GM19193 (cell line): ENCODE measurements around the gene NAT8.

Experiments
- POLR2A ChIP-seq: IDR thresholded peaks from 4 replicates; pipeline ENCODE4 v1.6.1; 2011; ENCODE audit not compliant: insufficient read depth, insufficient read length; ENCODE audit errors: extremely low read depth

The NAT8 gene

GRCh38 chr2:73642338-73643018 is at the start of gene NAT8:
NAT8 (minus strand) TSS chr2:73642422; CDS start chr2:73641628, 794 bp downstream.
- no peak for TF ChIP-seq POLR2A

- no peak for TF ChIP-seq POLR2A
Observed at GRCh38 chr2:73685764-73686438, 43.7 kb upstream of the NAT8 start.

DNA sequence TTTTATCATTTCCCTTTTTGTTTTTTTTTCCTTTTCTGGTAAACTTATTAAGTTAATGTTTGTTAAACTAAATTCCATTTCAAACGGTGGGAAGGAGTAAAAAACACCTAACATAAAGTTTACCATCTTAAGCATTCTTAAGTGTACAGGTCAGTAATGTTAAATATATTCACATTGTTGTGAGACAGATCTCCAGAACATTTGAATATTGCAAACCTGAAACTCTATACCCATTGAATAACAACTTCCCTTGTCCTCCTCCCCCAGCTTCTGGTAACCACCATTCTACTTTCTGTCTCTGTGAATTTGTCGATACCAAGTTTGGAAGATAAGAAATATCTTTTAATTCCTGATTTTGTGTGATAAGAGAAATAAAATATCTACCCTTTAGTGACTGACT is 12.0 kb upstream of the NAT8 start:
- TF ChIP-seq POLR2A, result no peak

DNA sequence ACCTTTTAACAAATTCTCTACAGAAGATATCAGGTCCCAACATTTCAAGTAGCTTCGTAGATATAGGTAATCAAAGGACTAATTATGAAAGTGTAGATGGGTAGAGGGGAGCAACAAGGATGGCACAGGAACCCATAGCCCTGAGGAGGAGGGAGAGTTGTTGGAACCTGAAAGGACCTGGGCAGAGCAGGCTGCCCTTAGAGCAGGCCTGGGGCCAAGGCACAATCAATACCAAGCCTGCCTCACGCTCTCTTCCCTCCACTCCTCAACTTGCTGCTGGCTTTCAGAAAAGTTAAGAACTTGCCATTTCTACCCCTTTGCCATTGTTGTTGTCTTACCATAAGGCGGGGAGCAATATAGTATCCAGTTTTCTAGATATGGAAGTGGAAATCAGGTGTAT is 10.1 kb upstream of the NAT8 start:
- TF ChIP-seq POLR2A, result no peak

GRCh38 chr2:73651591-73652230 is 9.5 kb upstream of the NAT8 start:
- no peak for TF ChIP-seq POLR2A

GRCh38 chr2:73641767-73642062 is 507 bp downstream of the NAT8 start:
- TF ChIP-seq POLR2A, result no peak

DNA sequence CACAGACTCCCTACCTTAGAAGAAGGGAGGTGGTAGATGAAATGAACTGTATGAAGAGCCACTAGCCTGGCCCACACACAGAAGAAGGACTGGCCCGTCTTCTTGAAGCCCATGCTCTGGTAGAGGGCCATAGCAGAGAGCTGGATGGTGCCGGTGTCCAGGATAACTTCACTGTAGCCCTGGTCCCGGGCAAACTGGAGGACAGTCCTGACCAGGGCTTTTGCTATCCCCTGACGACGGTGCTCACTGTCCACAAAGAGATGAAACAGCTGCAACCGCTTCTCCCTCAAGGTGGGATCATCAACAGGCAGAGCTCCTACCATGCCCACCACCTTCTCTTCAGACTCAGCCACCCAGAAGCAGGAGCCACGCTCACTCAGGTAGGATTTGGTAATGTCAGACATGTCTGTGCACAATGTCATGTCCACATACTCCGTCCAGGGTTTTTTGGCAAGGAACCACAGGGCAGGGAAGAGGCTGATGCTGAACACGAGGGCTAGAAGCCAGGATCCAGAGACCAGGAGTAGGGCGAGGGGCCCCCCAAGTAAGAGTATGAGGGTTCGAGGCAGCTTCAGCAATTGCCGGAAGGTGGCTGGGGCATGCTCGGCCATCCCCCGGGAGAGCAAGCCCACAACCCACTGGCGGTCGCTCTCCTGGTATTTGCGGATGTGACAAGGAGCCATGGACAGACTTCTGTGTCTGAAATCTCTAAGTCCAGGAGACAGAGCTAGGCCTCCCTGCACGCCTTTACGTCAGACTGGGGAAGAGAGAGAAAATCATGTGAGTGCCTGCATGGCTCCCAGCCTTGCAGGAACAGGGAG is 1.1 kb downstream of the NAT8 start:
- TF ChIP-seq POLR2A, result no peak

GRCh38 chr2:73640511-73640911 is 1.7 kb downstream of the NAT8 start:
- TF ChIP-seq POLR2A, result no peak

DNA sequence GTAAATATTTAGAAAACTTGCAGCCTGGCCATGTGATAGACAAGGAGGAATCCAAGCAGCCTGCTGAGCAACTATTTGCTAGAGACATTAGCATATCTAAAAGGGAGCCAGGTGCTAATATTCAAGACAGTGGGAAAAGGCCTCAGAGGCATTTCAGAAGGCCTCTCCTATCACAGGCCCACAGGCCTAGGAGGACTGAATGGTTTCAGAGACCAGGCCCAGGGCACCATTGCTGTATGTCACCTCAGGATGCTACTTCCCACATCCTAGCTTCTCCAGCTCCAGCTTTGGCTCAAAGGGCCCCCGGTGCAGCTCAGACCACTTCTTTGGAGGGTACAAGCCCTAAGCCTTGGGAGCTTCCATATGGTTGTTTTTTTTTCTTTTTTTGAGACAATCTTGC is 3.8 kb downstream of the NAT8 start:
- no peak for TF ChIP-seq POLR2A

GRCh38 chr2:73614997-73615396 is 27.2 kb downstream of the NAT8 start:
- no peak for TF ChIP-seq POLR2A

- no peak for TF ChIP-seq POLR2A
Observed at GRCh38 chr2:73614105-73614504, 28.1 kb downstream of the NAT8 start.

DNA sequence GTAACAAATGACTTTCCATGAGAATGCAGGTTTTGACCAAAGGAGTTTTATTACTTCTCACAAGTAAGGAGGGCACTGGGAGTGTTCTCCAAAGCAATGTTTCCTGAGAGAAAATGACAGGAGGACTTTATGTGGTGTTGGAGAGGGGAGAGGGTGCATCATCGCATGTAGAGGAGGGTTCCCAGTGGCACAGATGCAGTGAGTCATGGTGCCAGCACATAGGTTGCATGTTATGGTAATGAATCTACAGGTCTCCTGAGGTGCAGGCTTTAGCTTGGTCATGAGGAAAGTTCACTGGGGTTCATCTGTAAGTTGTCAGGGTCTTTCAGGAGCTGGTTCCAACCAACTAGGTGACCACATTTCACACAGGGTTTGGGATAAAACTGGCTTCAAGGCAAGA is 30.4 kb downstream of the NAT8 start:
- TF ChIP-seq POLR2A, result no peak

GRCh38 chr2:73611193-73611592 is 31.0 kb downstream of the NAT8 start:
- TF ChIP-seq POLR2A, result no peak

- no peak for TF ChIP-seq POLR2A
Observed at GRCh38 chr2:73610111-73610510, 32.1 kb downstream of the NAT8 start.

DNA sequence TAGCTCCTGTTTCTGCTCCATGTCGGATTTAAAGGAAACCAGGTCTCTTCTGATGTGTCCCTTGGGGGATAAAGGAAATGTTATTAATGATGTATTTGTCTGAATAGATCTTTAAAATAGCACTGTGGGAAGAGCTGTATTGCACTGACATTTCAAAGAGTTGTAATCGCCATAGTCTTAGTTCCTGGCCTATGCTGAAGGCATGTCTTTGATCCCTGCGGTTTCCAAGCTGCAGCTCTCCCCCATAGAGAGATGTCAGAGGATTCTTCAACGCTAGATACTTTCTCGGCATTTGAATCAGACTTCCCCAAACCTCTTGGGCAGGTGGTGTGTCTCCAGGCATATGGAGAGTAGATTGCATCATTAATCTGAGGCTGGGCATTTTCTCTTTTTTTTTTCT is 40.4 kb downstream of the NAT8 start:
- TF ChIP-seq POLR2A, result no peak
